OCI-LY7 (cell line): ENCODE measurements around the gene MVB12B. TPM values are rescaled to one million over a fixed set of nuclear protein-coding genes. Genes with fewer than 3 reads are reported as not detected.

Experiments used
- BruUV-seq: library from RNA; stranded (reverse); fragments of 400-500 nt; replicated peaks from 2 replicates; lab custom pipeline; 2021; lab: Mats Ljungman, UMichigan
- CTCF ChIA-PET: fragments of 300-600 bp; sonication (Branson Sonifier 250); formaldehyde crosslinking; loops from one replicate; lab custom pipeline; 2022; ENCODE audit warnings: antibody characterized with exemption; ENCODE audit not compliant: unreplicated experiment; lab: Charles Lee
- POLR2A ChIA-PET: fragments of 300-600 bp; sonication (Branson Sonifier 250); formaldehyde crosslinking; loops from one replicate; lab custom pipeline; 2022; ENCODE audit warnings: antibody characterized with exemption; lab: Charles Lee
- DNase-seq: peaks from one replicate; pipeline ENCODE4 v3.0.0-alpha.2; 2015; ENCODE audit warnings: low spot score
- H2AFZ ChIP-seq: fragments of 200-600 bp; sonication (generic), shearing (Covaris generic); 2 replicates; pipeline ENCODE4 v1.6.1; 2014; ENCODE audit warnings: mild to moderate bottlenecking, antibody characterized with exemption, low read length, moderate library complexity
- H3K27ac ChIP-seq: fragments of 200-600 bp; sonication (generic); 2 replicates; pipeline ENCODE4 v1.5.1; 2014; ENCODE audit warnings: mixed run types, low read depth, mild to moderate bottlenecking, moderate library complexity, low read length, inconsistent platforms; ENCODE audit not compliant: poor library complexity, severe bottlenecking
- H3K36me3 ChIP-seq: fragments of 200-600 bp; sonication (generic); 2 replicates; pipeline ENCODE4 v1.6.1; 2014; ENCODE audit warnings: mild to moderate bottlenecking, antibody characterized with exemption, low read length, moderate library complexity, mixed read lengths; ENCODE audit not compliant: insufficient read depth
- H3K4me1 ChIP-seq: fragments of 200-600 bp; sonication (generic); 2 replicates; pipeline ENCODE4 v1.5.1; 2014; ENCODE audit warnings: mild to moderate bottlenecking, low read length; ENCODE audit not compliant: insufficient read depth, poor library complexity, severe bottlenecking
- H3K4me2 ChIP-seq: fragments of 200-600 bp; sonication (generic); 2 replicates; pipeline ENCODE4 v1.6.1; 2014; ENCODE audit warnings: mild to moderate bottlenecking, low read length
- H3K4me3 ChIP-seq: fragments of 200-600 bp; sonication (generic); 2 replicates; pipeline ENCODE4 v1.5.1; 2014; ENCODE audit warnings: mild to moderate bottlenecking, low read depth, low read length; ENCODE audit not compliant: poor library complexity, severe bottlenecking
- H3K79me2 ChIP-seq: fragments of 200-600 bp; sonication (generic); 2 replicates; pipeline ENCODE4 v1.6.1; 2016; ENCODE audit warnings: low read depth, mild to moderate bottlenecking, low read length, moderate library complexity, mixed read lengths; ENCODE audit not compliant: insufficient read depth
- H3K9me2 ChIP-seq: fragments of 200-600 bp; sonication (generic); 2 replicates; pipeline ENCODE4 v1.6.1; 2016; ENCODE audit warnings: mild to moderate bottlenecking, low read length, mixed read lengths; ENCODE audit not compliant: insufficient read depth
- H3K9me3 ChIP-seq: fragments of 200-600 bp; sonication (generic); 2 replicates; pipeline ENCODE4 v1.6.1; 2014; ENCODE audit warnings: mild to moderate bottlenecking, mixed run types, low read length, mixed read lengths
- H4K20me1 ChIP-seq: fragments of 200-600 bp; sonication (generic); 2 replicates; pipeline ENCODE4 v1.6.1; 2014; ENCODE audit warnings: mild to moderate bottlenecking, antibody characterized with exemption, low read length, moderate library complexity, mixed read lengths; ENCODE audit not compliant: insufficient read depth
- EZH2phosphoT487 ChIP-seq: fragments of 200-600 bp; sonication (generic); IDR thresholded peaks from 2 replicates; pipeline ENCODE4 v1.6.1; 2018; ENCODE audit warnings: low read depth, borderline replicate concordance, mild to moderate bottlenecking, mixed run types, antibody characterized with exemption, low read length, moderate library complexity, mixed read lengths
- intact Hi-C: fragments of 100-400 bp; cut with micrococcal nuclease; formaldehyde crosslinking; loops from one replicate; pipeline ENCODE4 v1.10.0; 2022; ENCODE audit not compliant: unreplicated experiment
- total RNA-seq, 2 experiments: library from RNA; depleted of rRNA in 1 of 2; stranded (reverse); fragments of >200 nt in 1 of 2; shearing (Covaris generic) in 1 of 2; gene quantifications; 2 replicates each; pipeline ENCODE4 v1.2.3, GENCODE V29; 2014 to 2022
- TF ChIP-seq, protein P1 (sequence below): fragments of 200-600 bp; sonication (generic); conservative IDR thresholded peaks from 2 replicates; pipeline ENCODE4 v1.5.1; 2014; ENCODE audit warnings: mild to moderate bottlenecking, antibody characterized with exemption, low read length, moderate library complexity, mixed read lengths

MVB12B gene
- total RNA-seq, 2 experiments from 2014 or later, result 1.3 TPM; not detected in 1

DNA sequence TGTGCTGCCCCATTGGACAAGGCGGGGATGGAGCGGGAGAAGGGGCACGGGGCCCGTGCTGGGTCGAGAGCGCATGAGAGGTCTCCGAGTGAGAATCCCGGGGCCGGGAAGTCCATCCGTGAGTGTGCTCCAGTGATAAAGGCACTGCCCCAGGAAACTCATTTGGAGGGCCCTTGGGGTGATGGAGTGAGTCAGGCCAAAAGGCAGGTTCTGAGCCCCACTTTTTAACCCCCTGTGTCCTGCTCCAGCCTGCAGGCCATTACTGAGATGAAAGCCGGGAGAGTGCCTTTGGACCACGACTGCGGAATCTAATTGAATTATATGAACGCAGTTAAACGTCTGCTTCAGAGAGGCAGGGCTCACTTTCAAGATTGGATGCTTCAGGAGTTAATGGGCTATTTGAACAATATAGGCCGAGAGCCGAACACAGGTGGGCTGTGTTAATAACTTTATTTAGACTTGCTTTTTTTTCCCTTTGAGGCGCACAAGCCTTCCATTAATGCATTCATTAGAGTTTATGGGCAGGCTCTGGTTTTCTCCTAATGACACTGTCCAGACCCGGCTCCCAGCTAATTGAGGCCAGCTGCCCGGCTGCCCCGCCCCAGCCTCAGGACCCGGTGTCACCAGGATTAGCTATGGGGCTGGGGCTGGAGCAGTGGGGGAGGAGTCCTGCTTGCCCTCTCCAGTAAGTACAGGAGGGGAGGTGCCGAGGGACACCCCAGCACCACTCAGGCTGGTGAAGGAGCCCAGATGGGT, 208.0 kb downstream of the MVB12B start:
- ChIA-PET CTCF (no interaction called here), POLR2A (interaction anchor here (0.7 kb wide), 1 partner anchor 369 kb away, joined by 3 read pairs; no protein-coding TSS in a partner anchor)
- intact Hi-C loops, result no loop called here
- H2AFZ ChIP-seq, result peak overlapping the region; percentile 87
- H3K4me1 ChIP-seq, result peaks cover 64% of the 10 kb centered on the region
- no peak for DNase-seq
- H4K20me1 ChIP-seq, result no peaks in the 10 kb centered on the region
- peak overlapping the region; percentile 88 for H3K4me2 ChIP-seq
- H3K27ac ChIP-seq, result peak overlapping the region; percentile 87
- BruUV-seq, result no TSS peak
- TF ChIP-seq EZH2phosphoT487, result no peak
- TF ChIP-seq, protein P1, sequence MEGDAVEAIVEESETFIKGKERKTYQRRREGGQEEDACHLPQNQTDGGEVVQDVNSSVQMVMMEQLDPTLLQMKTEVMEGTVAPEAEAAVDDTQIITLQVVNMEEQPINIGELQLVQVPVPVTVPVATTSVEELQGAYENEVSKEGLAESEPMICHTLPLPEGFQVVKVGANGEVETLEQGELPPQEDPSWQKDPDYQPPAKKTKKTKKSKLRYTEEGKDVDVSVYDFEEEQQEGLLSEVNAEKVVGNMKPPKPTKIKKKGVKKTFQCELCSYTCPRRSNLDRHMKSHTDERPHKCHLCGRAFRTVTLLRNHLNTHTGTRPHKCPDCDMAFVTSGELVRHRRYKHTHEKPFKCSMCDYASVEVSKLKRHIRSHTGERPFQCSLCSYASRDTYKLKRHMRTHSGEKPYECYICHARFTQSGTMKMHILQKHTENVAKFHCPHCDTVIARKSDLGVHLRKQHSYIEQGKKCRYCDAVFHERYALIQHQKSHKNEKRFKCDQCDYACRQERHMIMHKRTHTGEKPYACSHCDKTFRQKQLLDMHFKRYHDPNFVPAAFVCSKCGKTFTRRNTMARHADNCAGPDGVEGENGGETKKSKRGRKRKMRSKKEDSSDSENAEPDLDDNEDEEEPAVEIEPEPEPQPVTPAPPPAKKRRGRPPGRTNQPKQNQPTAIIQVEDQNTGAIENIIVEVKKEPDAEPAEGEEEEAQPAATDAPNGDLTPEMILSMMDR, result no peak
- peak overlapping the region; percentile 65 for H3K4me3 ChIP-seq
- H3K9me2 ChIP-seq, result no peaks in the 10 kb centered on the region
- H3K36me3 ChIP-seq, result no peaks in the 10 kb centered on the region
- H3K79me2 ChIP-seq, result no peaks in the 10 kb centered on the region
- H3K9me3 ChIP-seq, result no peaks in the 10 kb centered on the region

DNA sequence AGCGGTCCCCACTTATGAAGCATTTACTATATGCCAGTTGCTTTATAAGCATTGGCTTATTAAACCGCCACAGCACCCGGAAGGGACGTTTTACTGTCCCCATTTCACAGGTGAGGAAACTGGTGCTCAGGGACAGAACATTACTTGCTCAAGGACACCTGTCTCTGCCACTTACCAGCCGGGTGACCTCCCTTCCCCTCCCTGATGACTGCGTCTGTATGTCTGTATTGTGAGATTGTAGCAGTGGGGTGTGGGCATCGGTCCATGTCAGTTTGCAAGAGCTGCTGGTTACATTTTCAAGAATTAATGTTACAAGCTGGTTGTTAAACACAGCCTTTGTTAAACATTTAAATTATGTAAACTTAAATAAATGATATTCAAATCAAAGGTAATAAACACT, 209.5 kb downstream of the MVB12B start:
- H3K9me3 ChIP-seq, result no peaks in the 10 kb centered on the region
- TF ChIP-seq, protein P1, result no peak
- no peak for TF ChIP-seq EZH2phosphoT487
- ChIA-PET CTCF (no interaction called here), POLR2A (interaction anchor here (0.8 kb wide), 1 partner anchor 13 kb away, joined by 3 read pairs; no protein-coding TSS in a partner anchor)
- BruUV-seq, result no TSS peak
- H2AFZ ChIP-seq, result peak overlapping the region; percentile 60; the same call in 1 of the 2 replicates
- no peak for DNase-seq
- no peaks in the 10 kb centered on the region for H3K9me2 ChIP-seq
- no peaks in the 10 kb centered on the region for H3K36me3 ChIP-seq
- H3K4me1 ChIP-seq, result peaks cover 61% of the 10 kb centered on the region
- H3K4me3 ChIP-seq, result no peak overlapping the region
- intact Hi-C loops, result no loop called here
- no peaks in the 10 kb centered on the region for H3K79me2 ChIP-seq
- H3K27ac ChIP-seq, result no peak overlapping the region
- H3K4me2 ChIP-seq, result 0 out of 2 replicates have a peak overlapping the region, but pooled peaks have one; percentile 9
- no peaks in the 10 kb centered on the region; the same call in 1 of the 2 replicates for H4K20me1 ChIP-seq
